Endothelial cell of umbilical vein (primary cell): ENCODE measurements around the gene CWF19L2. TPM values are rescaled to one million over a fixed set of nuclear protein-coding genes. Genes with fewer than 3 reads are reported as not detected.

ENCODE experiments used
- BruUV-seq: library from RNA; stranded (reverse); fragments of 400-500 nt; replicated peaks from 2 replicates; lab custom pipeline; 2021; lab: Mats Ljungman, UMichigan
- CTCF ChIA-PET: fragments of 300-600, 350-600 bp; sonication (Branson Sonifier 250); formaldehyde crosslinking; loops from one replicate; lab custom pipeline; 2021; ENCODE audit warnings: antibody characterized with exemption, inconsistent platforms; lab: Charles Lee
- POLR2A ChIA-PET: fragments of 300-600, 350-600 bp; sonication (Branson Sonifier 250); formaldehyde crosslinking; loops from one replicate; lab custom pipeline; 2021; ENCODE audit warnings: antibody characterized with exemption, inconsistent platforms; lab: Charles Lee
- DNase-seq: peaks from one replicate; pipeline ENCODE4 v3.0.0-alpha.2; 2011; ENCODE audit warnings: low read depth, low spot score
- FAIRE-seq: peaks from 2 replicates; lab custom pipeline; 2011; peaks lifted over from hg19 to GRCh38; lab: Jason Lieb, UNC
- H2AFZ ChIP-seq: 2 replicates; pipeline ENCODE4 v1.6.0; 2012; ENCODE audit warnings: low read depth, low read length, control low read depth, inconsistent platforms
- H3K27ac ChIP-seq: 2 replicates; pipeline ENCODE4 v1.5.1; 2011; ENCODE audit warnings: low read depth, mild to moderate bottlenecking, control low read depth, low read length, moderate library complexity; ENCODE audit not compliant: insufficient read depth
- H3K27me3 ChIP-seq, 2 experiments: 2 replicates each; pipeline versions ENCODE4 v1.6.0 to v1.6.1; 2011; ENCODE audit warnings: low read length in 2 of 2, mixed read lengths in 1 of 2; ENCODE audit not compliant: control insufficient read depth in 2 of 2, insufficient read depth in 2 of 2
- H3K36me3 ChIP-seq, 2 experiments: 2 replicates in 1 of 2; 3 replicates in 1 of 2; pipeline ENCODE4 v1.5.1; 2011; ENCODE audit warnings: low read length in 2 of 2, mild to moderate bottlenecking in 1 of 2, moderate library complexity in 1 of 2; ENCODE audit not compliant: control insufficient read depth in 2 of 2, insufficient read depth in 2 of 2; ENCODE audit errors: extremely low read depth in 1 of 2
- H3K4me1 ChIP-seq: 3 replicates; pipeline ENCODE4 v1.5.1; 2011; ENCODE audit warnings: mild to moderate bottlenecking, low read length; ENCODE audit not compliant: control insufficient read depth, insufficient read depth; ENCODE audit errors: extremely low read depth
- H3K4me2 ChIP-seq: 2 replicates; pipeline ENCODE4 v1.6.1; 2011; ENCODE audit warnings: low read length, control low read depth, mixed read lengths; ENCODE audit not compliant: insufficient read depth
- H3K4me3 ChIP-seq, 3 experiments: fragments of 200-600 bp in 1 of 3; sonication (generic), shearing (Covaris generic) in 1 of 3; replicated peaks in 1 of 3; 2 replicates each; pipeline ENCODE4 v1.5.1; 2011 to 2016; ENCODE audit warnings: control low read depth in 3 of 3, low read length in 3 of 3, mild to moderate bottlenecking in 2 of 3, inconsistent platforms in 1 of 3, low read depth in 1 of 3, moderate library complexity in 1 of 3; ENCODE audit not compliant: insufficient read depth in 1 of 3
- H3K79me2 ChIP-seq: 2 replicates; pipeline ENCODE4 v1.6.0; 2012; ENCODE audit warnings: low read length, inconsistent platforms; ENCODE audit not compliant: control insufficient read depth, insufficient read depth
- H3K9ac ChIP-seq: replicated peaks from 2 replicates; pipeline ENCODE3; 2011; ENCODE audit warnings: low read length, control low read depth; ENCODE audit not compliant: insufficient read depth; ENCODE audit errors: extremely low read depth
- H3K9me1 ChIP-seq: replicated peaks from 3 replicates; pipeline ENCODE4 v1.6.0; 2011; ENCODE audit warnings: mild to moderate bottlenecking, low read length; ENCODE audit not compliant: control insufficient read depth, insufficient read depth; ENCODE audit errors: extremely low read depth
- H3K9me3 ChIP-seq: replicated peaks from 2 replicates; pipeline ENCODE4 v1.5.1; 2012; ENCODE audit warnings: low read length, inconsistent platforms; ENCODE audit not compliant: control insufficient read depth, insufficient read depth
- H4K20me1 ChIP-seq: replicated peaks from 2 replicates; pipeline ENCODE3; 2011; ENCODE audit warnings: mild to moderate bottlenecking, low read length; ENCODE audit not compliant: control insufficient read depth, insufficient read depth; ENCODE audit errors: extremely low read depth
- CTCF ChIP-seq, 2 donors: IDR thresholded peaks; 1 replicate in 1 of 2; 2 replicates in 1 of 2; pipeline ENCODE4 v1.5.1; 2011; ENCODE audit warnings: low read length in 2 of 2, mild to moderate bottlenecking in 2 of 2, moderate library complexity in 2 of 2, control low read depth in 1 of 2, inconsistent platforms in 1 of 2, low read depth in 1 of 2; ENCODE audit not compliant: insufficient read depth in 1 of 2; ENCODE audit errors: extremely low read depth in 1 of 2
- EZH2 ChIP-seq: IDR thresholded peaks from 2 replicates; pipeline ENCODE4 v1.6.1; 2012; ENCODE audit warnings: borderline replicate concordance, low read depth, mild to moderate bottlenecking, moderate library complexity, low read length, inconsistent platforms; ENCODE audit not compliant: severe bottlenecking
- FOS ChIP-seq: IDR thresholded peaks from 2 replicates; pipeline ENCODE4 v1.6.1; 2011; ENCODE audit warnings: mild to moderate bottlenecking, low read length, moderate library complexity, borderline replicate concordance; ENCODE audit not compliant: insufficient read depth
- GATA2 ChIP-seq: IDR thresholded peaks from 2 replicates; pipeline ENCODE4 v1.7.0; 2011; ENCODE audit warnings: low read depth, mild to moderate bottlenecking, moderate library complexity, mixed read lengths, low read length; ENCODE audit not compliant: insufficient read length, insufficient read depth
- JUN ChIP-seq: IDR thresholded peaks from 2 replicates; pipeline ENCODE4 v1.6.1; 2011; ENCODE audit warnings: borderline replicate concordance, low read depth; ENCODE audit not compliant: insufficient read length, insufficient read depth
- MAX ChIP-seq: IDR thresholded peaks from 2 replicates; pipeline ENCODE4 v1.6.1; 2011; ENCODE audit not compliant: insufficient read depth, insufficient read length
- MYC ChIP-seq: IDR thresholded peaks from one replicate; pipeline ENCODE4 v1.6.1; 2011; ENCODE audit warnings: mild to moderate bottlenecking, low read depth, low read length
- POLR2A ChIP-seq: IDR thresholded peaks from 2 replicates; pipeline ENCODE4 v1.6.1; 2012; ENCODE audit warnings: low read depth, mild to moderate bottlenecking, control low read depth, low read length
- POLR2AphosphoS5 ChIP-seq: IDR thresholded peaks from 2 replicates; pipeline ENCODE4 v1.6.1; 2012; ENCODE audit warnings: low read depth, mild to moderate bottlenecking, control low read depth, low read length, moderate library complexity; ENCODE audit not compliant: insufficient read depth
- dilution Hi-C: fragments of 300-500 bp; cut with MboI; formaldehyde crosslinking; loops from one replicate; pipeline ENCODE4 v1.15.0; 2019; ENCODE audit warnings: low sequenced_read_pairs; ENCODE audit not compliant: extremely low pct_ligation_motif_present
- intact Hi-C: fragments of 100-400 bp; cut with micrococcal nuclease; formaldehyde crosslinking; loops from one replicate; pipeline ENCODE4 v1.10.0; 2022
- polyA plus RNA-seq, 4 experiments: library from polyadenylated mRNA; depleted of rRNA in 3 of 4; stranded (reverse) in 3 of 4; unstranded in 1 of 4; fragments of >200 nt; gene quantifications; 2 replicates each; pipeline versions ENCODE4 v1.2.1 to v1.2.3, GENCODE V29; 2011 to 2012; ENCODE audit warnings: missing spikeins in 1 of 4
- total RNA-seq: library from RNA; stranded (reverse); gene quantifications from 2 replicates; pipeline ENCODE4 v1.2.3, GENCODE V29; 2021

The CWF19L2 gene
- total and polyA plus RNA-seq, 2 donors (not counting 3 experiments of a cell fraction or from before 2014, with no cell fraction given) = 1.4 to 11.8 TPM

- Histone ChIP-seq H3K9me1 (no peaks in the 10 kb centered on the region), H3K79me2 (no peaks in the 10 kb centered on the region), H3K4me2 (no peak overlapping the region), H3K4me1 (no peaks in the 10 kb centered on the region), H4K20me1 (no peaks in the 10 kb centered on the region), H3K27me3 (peaks cover 5 to 10% of the 10 kb centered on the region in 2 experiments), H3K36me3 (no peaks in the 10 kb centered on the region), H3K4me3 (no peak overlapping the region), H2AFZ (no peak overlapping the region), H3K9ac (no peak overlapping the region), H3K9me3 (no peaks in the 10 kb centered on the region), H3K27ac (no peak overlapping the region)
- no peak for TF ChIP-seq GATA2
- no peak for TF ChIP-seq MYC
- ChIA-PET CTCF (no interaction called here), POLR2A (no interaction called here)
- FAIRE-seq (no peak), DNase-seq (no peak)
- dilution Hi-C loops (no loop called here), intact Hi-C loops (no loop called here)
- no TSS peak for BruUV-seq
These were observed 16.2 kb upstream of the CWF19L2 start for GRCh38 chr11:107473792-107474191.

GRCh38 chr11:107472966-107473365 lies 15.3 kb upstream of the CWF19L2 start:
- no peak overlapping the region for H3K9ac ChIP-seq
- H3K36me3 ChIP-seq = no peaks in the 10 kb centered on the region
- no peak overlapping the region for H2AFZ ChIP-seq
- DNase-seq (no peak), FAIRE-seq (no peak)
- ChIA-PET POLR2A (no interaction called here), CTCF (no interaction called here)
- TF ChIP-seq MAX = no peak
- TF ChIP-seq FOS = no peak
- no peak for TF ChIP-seq MYC
- no peak for TF ChIP-seq POLR2AphosphoS5
- no peak for TF ChIP-seq JUN
- no peak for TF ChIP-seq POLR2A
- TF ChIP-seq GATA2 = no peak
- no peak for TF ChIP-seq CTCF (IDR thresholded peaks at IDR 0.05; ENCODE audit: extremely low read depth in 1 of 2, insufficient read depth in 1 of 2, low read depth in 1 of 2, low read length in 2 of 2)
- TF ChIP-seq EZH2 = no peak
- intact Hi-C loops = no loop called here
- H4K20me1 ChIP-seq = no peaks in the 10 kb centered on the region
- H3K27ac ChIP-seq = no peak overlapping the region
- H3K4me1 ChIP-seq = no peaks in the 10 kb centered on the region
- H3K9me1 ChIP-seq = no peaks in the 10 kb centered on the region
- H3K4me3 ChIP-seq = no peak overlapping the region
- no TSS peak for BruUV-seq
- H3K4me2 ChIP-seq = no peak overlapping the region
- H3K9me3 ChIP-seq = no peaks in the 10 kb centered on the region
- H3K79me2 ChIP-seq = no peaks in the 10 kb centered on the region
- H3K27me3 ChIP-seq = peaks cover 5 to 6% of the 10 kb centered on the region in 2 experiments
- dilution Hi-C loops = no loop called here
